ENCODE data around the gene CUEDC2. TPM values are rescaled to one million over a fixed set of nuclear protein-coding genes. Genes with fewer than 3 reads are reported as not detected.

Gene CUEDC2
- total RNA-seq, 1 experiment from 2014 or later = 40.2 TPM

DNA sequence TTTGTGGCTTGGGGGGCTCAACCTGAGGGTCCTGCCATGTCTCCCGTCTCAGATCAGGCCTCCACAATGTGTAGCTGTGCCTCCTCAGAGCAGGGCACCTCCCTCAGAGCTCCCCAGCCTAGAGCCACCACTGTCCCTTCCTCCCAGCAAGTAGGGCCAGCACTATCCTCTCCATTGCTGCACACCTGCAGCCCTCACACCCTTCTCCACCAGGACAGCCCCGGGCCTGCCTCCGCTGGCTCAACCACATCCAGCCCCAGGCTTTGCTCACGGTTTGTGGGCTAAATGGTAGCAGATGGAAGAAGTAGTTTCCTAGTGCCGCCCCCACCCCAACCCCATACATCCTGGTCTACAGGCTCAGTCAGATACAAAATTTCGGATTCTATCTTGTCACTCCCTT lies 26.7 kb downstream of the CUEDC2 start (continued):
- TF ChIP-seq, protein P1, sequence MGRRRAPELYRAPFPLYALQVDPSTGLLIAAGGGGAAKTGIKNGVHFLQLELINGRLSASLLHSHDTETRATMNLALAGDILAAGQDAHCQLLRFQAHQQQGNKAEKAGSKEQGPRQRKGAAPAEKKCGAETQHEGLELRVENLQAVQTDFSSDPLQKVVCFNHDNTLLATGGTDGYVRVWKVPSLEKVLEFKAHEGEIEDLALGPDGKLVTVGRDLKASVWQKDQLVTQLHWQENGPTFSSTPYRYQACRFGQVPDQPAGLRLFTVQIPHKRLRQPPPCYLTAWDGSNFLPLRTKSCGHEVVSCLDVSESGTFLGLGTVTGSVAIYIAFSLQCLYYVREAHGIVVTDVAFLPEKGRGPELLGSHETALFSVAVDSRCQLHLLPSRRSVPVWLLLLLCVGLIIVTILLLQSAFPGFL (CRISPR knock-in tag; IDR thresholded peaks at IDR 0.05; ENCODE audit: borderline replicate concordance) = no peak

DNA sequence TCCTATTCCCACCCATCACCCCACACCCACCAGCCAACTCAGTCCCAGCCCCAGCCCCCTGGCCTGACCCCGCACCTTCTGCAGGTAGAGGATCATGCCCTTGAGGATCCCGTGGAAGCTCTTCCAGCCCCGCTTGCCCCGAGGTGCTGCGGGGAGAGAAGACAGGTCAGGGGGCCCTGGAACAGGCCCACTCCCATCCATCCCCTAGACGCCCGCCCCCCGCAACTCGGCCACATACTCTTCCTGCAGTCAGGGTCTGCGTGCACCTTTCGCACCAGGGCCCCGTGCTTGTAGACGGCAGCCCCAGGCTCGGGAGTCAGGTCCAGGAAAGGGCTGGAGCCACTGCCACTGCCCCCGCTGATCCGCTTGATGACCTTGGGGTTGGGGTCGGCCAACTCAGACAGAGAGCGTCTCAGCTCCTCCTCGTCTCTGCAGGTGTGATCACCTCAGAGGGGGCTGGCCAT lies 27.2 kb downstream of the CUEDC2 start:
- Mint-ChIP-seq H3K36me3 (no peaks in the 10 kb centered on the region), H3K9me3 (no peaks in the 10 kb centered on the region), H3K27me3 (ENCODE audit: low read depth) (peaks cover 44% of the 10 kb centered on the region), H3K4me3 (no peak overlapping the region), H3K27ac (no peak overlapping the region), H3K4me1 (peaks cover 12% of the 10 kb centered on the region)
- ChIA-PET CTCF (interaction anchor here (0.8 to 4.8 kb wide), 10 partner anchors 11 to 174 kb away, joined by 3 to 68 read pairs (median 13); partner anchors contain the start of genes C10orf95, CUEDC2, FBXL15 and NFKB2), POLR2A (no interaction called here)
- ATAC-seq (no peak), DNase-seq (ENCODE audit: low spot score) (no peak)
- TF ChIP-seq SMAD4 (CRISPR knock-in tag; IDR thresholded peaks at IDR 0.05) = no peak
- TF ChIP-seq ELF4 (CRISPR knock-in tag; IDR thresholded peaks at IDR 0.05; ENCODE audit: low read depth) = no peak
- TF ChIP-seq IRF2 (CRISPR knock-in tag; IDR thresholded peaks at IDR 0.05; ENCODE audit: borderline replicate concordance, low read depth) = no peak
- no peak for TF ChIP-seq CBFB (CRISPR knock-in tag; IDR thresholded peaks at IDR 0.05; ENCODE audit: low read depth)
- TF ChIP-seq KAT7 (CRISPR knock-in tag; IDR thresholded peaks at IDR 0.05; ENCODE audit: borderline replicate concordance) = no peak
- TF ChIP-seq, protein P2, sequence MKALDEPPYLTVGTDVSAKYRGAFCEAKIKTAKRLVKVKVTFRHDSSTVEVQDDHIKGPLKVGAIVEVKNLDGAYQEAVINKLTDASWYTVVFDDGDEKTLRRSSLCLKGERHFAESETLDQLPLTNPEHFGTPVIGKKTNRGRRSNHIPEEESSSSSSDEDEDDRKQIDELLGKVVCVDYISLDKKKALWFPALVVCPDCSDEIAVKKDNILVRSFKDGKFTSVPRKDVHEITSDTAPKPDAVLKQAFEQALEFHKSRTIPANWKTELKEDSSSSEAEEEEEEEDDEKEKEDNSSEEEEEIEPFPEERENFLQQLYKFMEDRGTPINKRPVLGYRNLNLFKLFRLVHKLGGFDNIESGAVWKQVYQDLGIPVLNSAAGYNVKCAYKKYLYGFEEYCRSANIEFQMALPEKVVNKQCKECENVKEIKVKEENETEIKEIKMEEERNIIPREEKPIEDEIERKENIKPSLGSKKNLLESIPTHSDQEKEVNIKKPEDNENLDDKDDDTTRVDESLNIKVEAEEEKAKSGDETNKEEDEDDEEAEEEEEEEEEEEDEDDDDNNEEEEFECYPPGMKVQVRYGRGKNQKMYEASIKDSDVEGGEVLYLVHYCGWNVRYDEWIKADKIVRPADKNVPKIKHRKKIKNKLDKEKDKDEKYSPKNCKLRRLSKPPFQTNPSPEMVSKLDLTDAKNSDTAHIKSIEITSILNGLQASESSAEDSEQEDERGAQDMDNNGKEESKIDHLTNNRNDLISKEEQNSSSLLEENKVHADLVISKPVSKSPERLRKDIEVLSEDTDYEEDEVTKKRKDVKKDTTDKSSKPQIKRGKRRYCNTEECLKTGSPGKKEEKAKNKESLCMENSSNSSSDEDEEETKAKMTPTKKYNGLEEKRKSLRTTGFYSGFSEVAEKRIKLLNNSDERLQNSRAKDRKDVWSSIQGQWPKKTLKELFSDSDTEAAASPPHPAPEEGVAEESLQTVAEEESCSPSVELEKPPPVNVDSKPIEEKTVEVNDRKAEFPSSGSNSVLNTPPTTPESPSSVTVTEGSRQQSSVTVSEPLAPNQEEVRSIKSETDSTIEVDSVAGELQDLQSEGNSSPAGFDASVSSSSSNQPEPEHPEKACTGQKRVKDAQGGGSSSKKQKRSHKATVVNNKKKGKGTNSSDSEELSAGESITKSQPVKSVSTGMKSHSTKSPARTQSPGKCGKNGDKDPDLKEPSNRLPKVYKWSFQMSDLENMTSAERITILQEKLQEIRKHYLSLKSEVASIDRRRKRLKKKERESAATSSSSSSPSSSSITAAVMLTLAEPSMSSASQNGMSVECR (CRISPR knock-in tag; IDR thresholded peaks at IDR 0.05; ENCODE audit: borderline replicate concordance) = no peak
- no peak for TF ChIP-seq JUN (CRISPR knock-in tag; IDR thresholded peaks at IDR 0.05)
- TF ChIP-seq FOXK1 (CRISPR knock-in tag; IDR thresholded peaks at IDR 0.05) = no peak
- TF ChIP-seq, protein P3, sequence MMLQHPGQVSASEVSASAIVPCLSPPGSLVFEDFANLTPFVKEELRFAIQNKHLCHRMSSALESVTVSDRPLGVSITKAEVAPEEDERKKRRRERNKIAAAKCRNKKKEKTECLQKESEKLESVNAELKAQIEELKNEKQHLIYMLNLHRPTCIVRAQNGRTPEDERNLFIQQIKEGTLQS (CRISPR knock-in tag; conservative IDR thresholded peaks at IDR 0.05) = no peak
- TF ChIP-seq, protein P4, sequence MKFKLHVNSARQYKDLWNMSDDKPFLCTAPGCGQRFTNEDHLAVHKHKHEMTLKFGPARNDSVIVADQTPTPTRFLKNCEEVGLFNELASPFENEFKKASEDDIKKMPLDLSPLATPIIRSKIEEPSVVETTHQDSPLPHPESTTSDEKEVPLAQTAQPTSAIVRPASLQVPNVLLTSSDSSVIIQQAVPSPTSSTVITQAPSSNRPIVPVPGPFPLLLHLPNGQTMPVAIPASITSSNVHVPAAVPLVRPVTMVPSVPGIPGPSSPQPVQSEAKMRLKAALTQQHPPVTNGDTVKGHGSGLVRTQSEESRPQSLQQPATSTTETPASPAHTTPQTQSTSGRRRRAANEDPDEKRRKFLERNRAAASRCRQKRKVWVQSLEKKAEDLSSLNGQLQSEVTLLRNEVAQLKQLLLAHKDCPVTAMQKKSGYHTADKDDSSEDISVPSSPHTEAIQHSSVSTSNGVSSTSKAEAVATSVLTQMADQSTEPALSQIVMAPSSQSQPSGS (CRISPR knock-in tag; IDR thresholded peaks at IDR 0.05; ENCODE audit: borderline replicate concordance, low read depth) = no peak
- no peak for TF ChIP-seq PRRX2 (CRISPR knock-in tag; IDR thresholded peaks at IDR 0.05)
- TF ChIP-seq, protein P5, sequence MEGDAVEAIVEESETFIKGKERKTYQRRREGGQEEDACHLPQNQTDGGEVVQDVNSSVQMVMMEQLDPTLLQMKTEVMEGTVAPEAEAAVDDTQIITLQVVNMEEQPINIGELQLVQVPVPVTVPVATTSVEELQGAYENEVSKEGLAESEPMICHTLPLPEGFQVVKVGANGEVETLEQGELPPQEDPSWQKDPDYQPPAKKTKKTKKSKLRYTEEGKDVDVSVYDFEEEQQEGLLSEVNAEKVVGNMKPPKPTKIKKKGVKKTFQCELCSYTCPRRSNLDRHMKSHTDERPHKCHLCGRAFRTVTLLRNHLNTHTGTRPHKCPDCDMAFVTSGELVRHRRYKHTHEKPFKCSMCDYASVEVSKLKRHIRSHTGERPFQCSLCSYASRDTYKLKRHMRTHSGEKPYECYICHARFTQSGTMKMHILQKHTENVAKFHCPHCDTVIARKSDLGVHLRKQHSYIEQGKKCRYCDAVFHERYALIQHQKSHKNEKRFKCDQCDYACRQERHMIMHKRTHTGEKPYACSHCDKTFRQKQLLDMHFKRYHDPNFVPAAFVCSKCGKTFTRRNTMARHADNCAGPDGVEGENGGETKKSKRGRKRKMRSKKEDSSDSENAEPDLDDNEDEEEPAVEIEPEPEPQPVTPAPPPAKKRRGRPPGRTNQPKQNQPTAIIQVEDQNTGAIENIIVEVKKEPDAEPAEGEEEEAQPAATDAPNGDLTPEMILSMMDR (IDR thresholded peaks at IDR 0.05) = no peak
- TF ChIP-seq HMGA2 (CRISPR knock-in tag; IDR thresholded peaks at IDR 0.05) = no peak
- TF ChIP-seq, protein P6, sequence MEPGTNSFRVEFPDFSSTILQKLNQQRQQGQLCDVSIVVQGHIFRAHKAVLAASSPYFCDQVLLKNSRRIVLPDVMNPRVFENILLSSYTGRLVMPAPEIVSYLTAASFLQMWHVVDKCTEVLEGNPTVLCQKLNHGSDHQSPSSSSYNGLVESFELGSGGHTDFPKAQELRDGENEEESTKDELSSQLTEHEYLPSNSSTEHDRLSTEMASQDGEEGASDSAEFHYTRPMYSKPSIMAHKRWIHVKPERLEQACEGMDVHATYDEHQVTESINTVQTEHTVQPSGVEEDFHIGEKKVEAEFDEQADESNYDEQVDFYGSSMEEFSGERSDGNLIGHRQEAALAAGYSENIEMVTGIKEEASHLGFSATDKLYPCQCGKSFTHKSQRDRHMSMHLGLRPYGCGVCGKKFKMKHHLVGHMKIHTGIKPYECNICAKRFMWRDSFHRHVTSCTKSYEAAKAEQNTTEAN (CRISPR knock-in tag; IDR thresholded peaks at IDR 0.05) = no peak
- TF ChIP-seq RORB (CRISPR knock-in tag; IDR thresholded peaks at IDR 0.05) = no peak
- TF ChIP-seq ZNF263 (CRISPR knock-in tag; IDR thresholded peaks at IDR 0.05; ENCODE audit: low read depth) = no peak
- TF ChIP-seq, protein P7, sequence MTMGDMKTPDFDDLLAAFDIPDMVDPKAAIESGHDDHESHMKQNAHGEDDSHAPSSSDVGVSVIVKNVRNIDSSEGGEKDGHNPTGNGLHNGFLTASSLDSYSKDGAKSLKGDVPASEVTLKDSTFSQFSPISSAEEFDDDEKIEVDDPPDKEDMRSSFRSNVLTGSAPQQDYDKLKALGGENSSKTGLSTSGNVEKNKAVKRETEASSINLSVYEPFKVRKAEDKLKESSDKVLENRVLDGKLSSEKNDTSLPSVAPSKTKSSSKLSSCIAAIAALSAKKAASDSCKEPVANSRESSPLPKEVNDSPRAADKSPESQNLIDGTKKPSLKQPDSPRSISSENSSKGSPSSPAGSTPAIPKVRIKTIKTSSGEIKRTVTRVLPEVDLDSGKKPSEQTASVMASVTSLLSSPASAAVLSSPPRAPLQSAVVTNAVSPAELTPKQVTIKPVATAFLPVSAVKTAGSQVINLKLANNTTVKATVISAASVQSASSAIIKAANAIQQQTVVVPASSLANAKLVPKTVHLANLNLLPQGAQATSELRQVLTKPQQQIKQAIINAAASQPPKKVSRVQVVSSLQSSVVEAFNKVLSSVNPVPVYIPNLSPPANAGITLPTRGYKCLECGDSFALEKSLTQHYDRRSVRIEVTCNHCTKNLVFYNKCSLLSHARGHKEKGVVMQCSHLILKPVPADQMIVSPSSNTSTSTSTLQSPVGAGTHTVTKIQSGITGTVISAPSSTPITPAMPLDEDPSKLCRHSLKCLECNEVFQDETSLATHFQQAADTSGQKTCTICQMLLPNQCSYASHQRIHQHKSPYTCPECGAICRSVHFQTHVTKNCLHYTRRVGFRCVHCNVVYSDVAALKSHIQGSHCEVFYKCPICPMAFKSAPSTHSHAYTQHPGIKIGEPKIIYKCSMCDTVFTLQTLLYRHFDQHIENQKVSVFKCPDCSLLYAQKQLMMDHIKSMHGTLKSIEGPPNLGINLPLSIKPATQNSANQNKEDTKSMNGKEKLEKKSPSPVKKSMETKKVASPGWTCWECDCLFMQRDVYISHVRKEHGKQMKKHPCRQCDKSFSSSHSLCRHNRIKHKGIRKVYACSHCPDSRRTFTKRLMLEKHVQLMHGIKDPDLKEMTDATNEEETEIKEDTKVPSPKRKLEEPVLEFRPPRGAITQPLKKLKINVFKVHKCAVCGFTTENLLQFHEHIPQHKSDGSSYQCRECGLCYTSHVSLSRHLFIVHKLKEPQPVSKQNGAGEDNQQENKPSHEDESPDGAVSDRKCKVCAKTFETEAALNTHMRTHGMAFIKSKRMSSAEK (CRISPR knock-in tag; IDR thresholded peaks at IDR 0.05; ENCODE audit: borderline replicate concordance) = no peak
- no peak for TF ChIP-seq ZNF317 (CRISPR knock-in tag; IDR thresholded peaks at IDR 0.05; ENCODE audit: borderline replicate concordance, low read depth)

Measured in WTC11 (cell line).